Esophagus squamous epithelium (tissue), 4 donors: Measurements from ENCODE around the gene DAAM1.

ENCODE experiments used
- POLR2A ChIP-seq, 4 donors: fragments of 450-650 bp; IDR thresholded peaks; one replicate each; pipeline ENCODE4 v1.6.1; 2017; ENCODE audit warnings: antibody characterized with exemption in 4 of 4, mild to moderate bottlenecking in 4 of 4, moderate library complexity in 3 of 4
- TF ChIP-seq, protein P1 (sequence below), 6 experiments: fragments of 450-650 bp in 4 of 6; fragments of 200-600 bp in 2 of 6; sonication (generic) in 2 of 6; IDR thresholded peaks; one replicate each; pipeline ENCODE4 v1.5.1; 2016 to 2019; ENCODE audit warnings: antibody characterized with exemption in 6 of 6, mild to moderate bottlenecking in 4 of 6, moderate library complexity in 4 of 6

DNA sequence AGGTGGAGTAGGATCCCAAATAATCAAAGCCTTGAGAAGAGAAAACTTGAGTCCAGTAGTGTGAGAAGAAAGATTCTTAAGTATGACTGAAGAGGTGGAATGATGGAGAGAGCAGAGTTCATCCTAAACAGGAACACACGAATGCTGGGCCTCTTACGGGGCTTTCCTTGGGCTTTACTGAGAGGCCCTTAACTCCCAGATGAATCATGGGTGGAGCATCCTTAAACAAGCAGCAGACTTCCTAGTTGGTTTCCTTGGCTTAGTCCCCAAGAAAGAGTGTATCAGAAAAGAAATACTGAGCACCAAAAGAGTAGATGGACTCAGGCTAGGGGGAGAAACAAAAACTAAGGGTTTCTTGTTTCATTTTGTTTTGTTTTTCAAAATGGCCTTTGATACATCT lies 144.3 kb downstream of the DAAM1 start:
- TF ChIP-seq, protein P1, sequence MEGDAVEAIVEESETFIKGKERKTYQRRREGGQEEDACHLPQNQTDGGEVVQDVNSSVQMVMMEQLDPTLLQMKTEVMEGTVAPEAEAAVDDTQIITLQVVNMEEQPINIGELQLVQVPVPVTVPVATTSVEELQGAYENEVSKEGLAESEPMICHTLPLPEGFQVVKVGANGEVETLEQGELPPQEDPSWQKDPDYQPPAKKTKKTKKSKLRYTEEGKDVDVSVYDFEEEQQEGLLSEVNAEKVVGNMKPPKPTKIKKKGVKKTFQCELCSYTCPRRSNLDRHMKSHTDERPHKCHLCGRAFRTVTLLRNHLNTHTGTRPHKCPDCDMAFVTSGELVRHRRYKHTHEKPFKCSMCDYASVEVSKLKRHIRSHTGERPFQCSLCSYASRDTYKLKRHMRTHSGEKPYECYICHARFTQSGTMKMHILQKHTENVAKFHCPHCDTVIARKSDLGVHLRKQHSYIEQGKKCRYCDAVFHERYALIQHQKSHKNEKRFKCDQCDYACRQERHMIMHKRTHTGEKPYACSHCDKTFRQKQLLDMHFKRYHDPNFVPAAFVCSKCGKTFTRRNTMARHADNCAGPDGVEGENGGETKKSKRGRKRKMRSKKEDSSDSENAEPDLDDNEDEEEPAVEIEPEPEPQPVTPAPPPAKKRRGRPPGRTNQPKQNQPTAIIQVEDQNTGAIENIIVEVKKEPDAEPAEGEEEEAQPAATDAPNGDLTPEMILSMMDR (IDR thresholded peaks at IDR 0.05), result no peak
- no peak for TF ChIP-seq POLR2A (IDR thresholded peaks at IDR 0.05)
